Measurements from ENCODE around the gene AOPEP. TPM values are rescaled to one million over a fixed set of nuclear protein-coding genes. Genes with fewer than 3 reads are reported as not detected.

The AOPEP gene
- total RNA-seq, 4 donors from 2014 or later = 56.5 to 160 (median 103) TPM

DNA sequence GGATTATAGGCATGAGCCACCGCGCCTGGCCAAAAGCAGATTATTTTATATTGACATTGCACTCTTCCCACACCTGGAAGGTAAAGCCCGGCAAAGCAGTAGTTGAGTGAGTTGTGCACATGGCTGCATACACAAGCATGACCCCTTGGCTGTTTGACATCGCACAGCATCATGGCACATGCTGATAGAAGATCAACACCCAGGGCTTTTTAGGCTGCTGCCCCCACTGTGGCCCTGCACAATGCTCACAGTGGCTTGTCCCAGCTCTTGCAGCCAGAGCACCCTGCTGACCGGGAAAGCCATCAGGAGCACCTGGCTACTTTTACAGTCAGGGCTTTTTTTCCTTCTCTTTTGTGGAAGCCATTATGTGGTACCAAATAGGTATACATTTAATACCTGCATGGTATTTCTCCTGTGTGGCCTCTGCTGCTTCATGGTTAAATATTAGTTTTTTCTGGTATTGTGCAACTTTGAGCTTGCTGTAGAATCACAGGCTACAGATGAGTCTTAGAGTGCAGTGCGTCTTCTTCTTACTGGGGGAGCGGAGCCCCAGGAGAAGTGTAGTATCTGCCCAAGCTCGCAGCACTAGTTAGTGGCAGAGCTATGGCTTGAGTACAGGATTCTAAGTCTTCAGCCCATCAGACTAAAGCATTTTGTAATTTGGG, 264.5 kb downstream of the AOPEP start:
- peaks cover 0 to 5% of the 10 kb centered on the region in 2 donors for H3K4me1 ChIP-seq
- H3K36me3 ChIP-seq = no peaks in the 10 kb centered on the region
- intact Hi-C loops (cut with DNase I; ENCODE audit: low total_unique reads) (no loop called here), in situ Hi-C loops (cut with MboI; ENCODE audit: low sequenced_read_pairs in 4 of 4) (no loop called here)
- H3K27ac ChIP-seq = no peak overlapping the region
- ATAC-seq (no peak), DNase-seq (no peak)
- no peak overlapping the region for H3K4me3 ChIP-seq
- H3K9me3 ChIP-seq = no peaks in the 10 kb centered on the region
- TF ChIP-seq, protein P1, sequence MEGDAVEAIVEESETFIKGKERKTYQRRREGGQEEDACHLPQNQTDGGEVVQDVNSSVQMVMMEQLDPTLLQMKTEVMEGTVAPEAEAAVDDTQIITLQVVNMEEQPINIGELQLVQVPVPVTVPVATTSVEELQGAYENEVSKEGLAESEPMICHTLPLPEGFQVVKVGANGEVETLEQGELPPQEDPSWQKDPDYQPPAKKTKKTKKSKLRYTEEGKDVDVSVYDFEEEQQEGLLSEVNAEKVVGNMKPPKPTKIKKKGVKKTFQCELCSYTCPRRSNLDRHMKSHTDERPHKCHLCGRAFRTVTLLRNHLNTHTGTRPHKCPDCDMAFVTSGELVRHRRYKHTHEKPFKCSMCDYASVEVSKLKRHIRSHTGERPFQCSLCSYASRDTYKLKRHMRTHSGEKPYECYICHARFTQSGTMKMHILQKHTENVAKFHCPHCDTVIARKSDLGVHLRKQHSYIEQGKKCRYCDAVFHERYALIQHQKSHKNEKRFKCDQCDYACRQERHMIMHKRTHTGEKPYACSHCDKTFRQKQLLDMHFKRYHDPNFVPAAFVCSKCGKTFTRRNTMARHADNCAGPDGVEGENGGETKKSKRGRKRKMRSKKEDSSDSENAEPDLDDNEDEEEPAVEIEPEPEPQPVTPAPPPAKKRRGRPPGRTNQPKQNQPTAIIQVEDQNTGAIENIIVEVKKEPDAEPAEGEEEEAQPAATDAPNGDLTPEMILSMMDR (IDR thresholded peaks at IDR 0.05 in 4 of 5, conservative IDR thresholded peaks at IDR 0.05 in 1 of 5) = no peak
- TF ChIP-seq POLR2A (IDR thresholded peaks at IDR 0.05) = no peak
- no peaks in the 10 kb centered on the region for H3K27me3 ChIP-seq

- peaks cover 0 to 11% of the 10 kb centered on the region in 2 donors for H3K4me1 ChIP-seq
- H3K9me3 ChIP-seq = no peaks in the 10 kb centered on the region
- in situ Hi-C loops (cut with MboI; ENCODE audit: low sequenced_read_pairs in 4 of 4) (no loop called here), intact Hi-C loops (cut with DNase I; ENCODE audit: low total_unique reads) (no loop called here)
- no peak overlapping the region for H3K4me3 ChIP-seq
- DNase-seq = no peak
- no peak for ATAC-seq
- H3K27ac ChIP-seq = no peak overlapping the region
- H3K36me3 ChIP-seq = no peaks in the 10 kb centered on the region
- no peak for TF ChIP-seq POLR2A (IDR thresholded peaks at IDR 0.05)
- TF ChIP-seq, protein P1 (IDR thresholded peaks at IDR 0.05 in 4 of 5, conservative IDR thresholded peaks at IDR 0.05 in 1 of 5) = no peak
- no peaks in the 10 kb centered on the region for H3K27me3 ChIP-seq
These were observed 265.7 kb downstream of the AOPEP start for GRCh38 chr9:94991961-94992907.

- intact Hi-C loops (cut with DNase I; ENCODE audit: low total_unique reads) = no loop called here
- in situ Hi-C loops (cut with MboI; ENCODE audit: low sequenced_read_pairs in 4 of 4) = no loop called here
- Histone ChIP-seq H3K27ac (no peak overlapping the region), H3K9me3 (no peaks in the 10 kb centered on the region), H3K4me3 (no peak overlapping the region), H3K27me3 (no peaks in the 10 kb centered on the region), H3K4me1 (peaks cover 0 to 11% of the 10 kb centered on the region in 2 donors), H3K36me3 (no peaks in the 10 kb centered on the region)
- ATAC-seq (no peak), DNase-seq (no peak)
- TF ChIP-seq, protein P1 (IDR thresholded peaks at IDR 0.05 in 4 of 5, conservative IDR thresholded peaks at IDR 0.05 in 1 of 5) = no peak
- no peak for TF ChIP-seq POLR2A (IDR thresholded peaks at IDR 0.05)
These were observed 266.8 kb downstream of the AOPEP start for GRCh38 chr9:94993160-94993820.

GRCh38 chr9:94993821-94994165, 267.3 kb downstream of the AOPEP start:
- ATAC-seq = no peak
- intact Hi-C loops (cut with DNase I; ENCODE audit: low total_unique reads) = no loop called here

More at GRCh38 chr9:94993821-94994165, 267.3 kb downstream of the AOPEP start:
- H3K4me1 ChIP-seq = peaks cover 0 to 11% of the 10 kb centered on the region in 2 donors
- in situ Hi-C loops (cut with MboI; ENCODE audit: low sequenced_read_pairs in 4 of 4) = no loop called here
- TF ChIP-seq POLR2A (IDR thresholded peaks at IDR 0.05) = no peak
- TF ChIP-seq, protein P1 (IDR thresholded peaks at IDR 0.05 in 4 of 5, conservative IDR thresholded peaks at IDR 0.05 in 1 of 5) = no peak
- H3K27me3 ChIP-seq = no peaks in the 10 kb centered on the region
- H3K36me3 ChIP-seq = no peaks in the 10 kb centered on the region
- H3K9me3 ChIP-seq = no peaks in the 10 kb centered on the region
- DNase-seq = no peak
- H3K4me3 ChIP-seq = no peak overlapping the region
- H3K27ac ChIP-seq = no peak overlapping the region
